ENCODE data around the gene FLT1.

Gene FLT1

GRCh38 chr13:28392896-28393505, 101.9 kb downstream of the FLT1 start:
- no peak for DNase-seq (ENCODE audit: low read depth in 4 of 4, low spot score in 1 of 4)

DNA sequence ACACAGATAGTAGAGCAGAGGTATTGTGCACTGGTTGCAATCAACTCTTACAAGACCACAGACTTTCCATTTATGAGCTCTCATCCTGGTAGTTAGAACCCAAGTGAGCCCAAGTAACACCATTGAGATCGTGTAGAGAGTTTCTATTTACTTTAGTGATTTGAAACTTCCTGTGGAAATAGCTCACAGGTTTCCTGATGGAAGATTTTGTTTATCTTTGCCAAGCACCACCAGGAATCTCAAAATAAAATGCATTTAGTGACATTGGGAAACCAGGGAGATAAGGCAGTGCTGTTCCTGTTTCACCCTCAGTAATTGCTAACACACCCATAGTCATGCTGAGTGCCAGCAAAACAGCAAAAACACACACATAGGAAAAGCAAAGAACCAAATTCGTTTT, 102.5 kb downstream of the FLT1 start:
- no peak for DNase-seq (ENCODE audit: low read depth in 4 of 4, low spot score in 1 of 4)

DNA sequence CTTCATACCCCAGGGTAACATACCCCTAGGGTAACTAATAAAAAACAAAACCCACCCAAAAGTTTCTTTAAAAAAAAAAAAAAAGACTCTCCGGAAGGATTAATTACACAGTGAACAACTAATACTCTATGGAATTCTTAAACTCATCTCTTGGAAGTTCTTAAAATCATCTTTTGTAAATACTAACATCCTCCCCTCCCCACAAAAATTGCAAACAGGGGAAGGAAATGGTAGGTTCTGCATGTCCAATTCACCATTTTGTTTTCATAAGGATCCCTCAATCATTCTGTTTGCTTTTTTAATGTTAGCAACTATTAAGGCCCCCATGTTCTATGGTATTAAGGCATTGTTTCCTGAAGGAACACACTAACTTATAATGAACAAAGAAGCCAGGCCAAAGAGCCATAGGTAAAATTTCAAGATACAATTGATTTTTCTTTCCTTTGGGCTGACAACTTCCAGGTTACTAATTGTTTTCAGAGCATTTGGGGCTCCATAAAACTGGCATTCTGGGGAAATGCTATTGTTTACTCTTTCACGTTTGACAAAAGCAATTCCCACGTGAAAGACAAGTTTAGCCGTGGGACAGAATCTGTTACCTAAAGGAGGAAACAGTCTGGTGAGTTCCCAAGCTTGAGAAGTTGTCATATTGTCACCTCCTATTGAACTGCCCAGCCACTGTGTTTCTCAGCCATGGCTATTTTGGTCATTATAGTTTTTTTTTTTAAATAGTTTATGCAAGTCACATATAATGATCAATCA, 107.0 kb downstream of the FLT1 start:
- DNase-seq (ENCODE audit: low read depth in 4 of 4, low spot score in 1 of 4) = no peak

GRCh38 chr13:28385362-28385761, 109.6 kb downstream of the FLT1 start:
- DNase-seq (ENCODE audit: low read depth in 4 of 4, low spot score in 1 of 4) = no peak

DNA sequence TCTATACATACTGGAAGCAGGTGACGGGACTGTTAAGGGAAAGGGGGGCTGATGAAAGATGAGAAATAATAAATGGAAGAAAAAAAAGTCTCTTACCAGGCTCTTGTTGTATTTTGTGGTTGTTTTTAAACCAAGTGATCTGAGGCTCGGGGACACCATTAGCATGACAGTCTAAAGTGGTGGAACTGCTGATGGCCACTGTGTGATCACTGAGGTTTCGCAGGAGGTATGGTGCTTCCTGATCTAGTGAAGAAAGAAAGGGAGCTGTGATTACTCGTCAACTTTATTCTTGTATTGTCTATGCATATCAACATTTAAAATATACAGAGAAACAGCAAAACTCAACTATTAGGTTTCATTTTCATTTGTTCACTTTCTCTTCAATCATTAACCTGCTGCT, 110.1 kb downstream of the FLT1 start:
- DNase-seq (ENCODE audit: low read depth in 4 of 4, low spot score in 1 of 4) = no peak

DNA sequence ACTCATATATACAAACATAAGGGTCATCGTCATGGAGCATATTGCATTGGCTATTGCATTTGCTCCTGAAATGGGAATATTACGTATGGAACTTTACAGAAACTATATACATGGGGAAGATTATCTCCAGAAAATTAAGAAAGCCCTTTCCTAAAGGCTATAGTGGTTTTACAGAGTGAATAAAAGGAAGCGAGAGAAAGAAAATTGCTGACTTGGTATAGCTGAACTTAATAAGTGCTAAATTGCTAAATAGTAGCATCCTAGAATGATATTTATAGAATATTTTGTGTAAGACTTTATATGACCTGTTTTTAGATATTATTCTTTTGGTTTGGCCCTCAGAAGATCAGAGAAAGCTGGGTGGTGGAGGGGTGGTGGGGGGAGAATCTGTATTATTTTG, 114.6 kb downstream of the FLT1 start:
- no peak for DNase-seq (ENCODE audit: low read depth in 4 of 4, low spot score in 1 of 4)

- no peak for DNase-seq (ENCODE audit: low read depth in 4 of 4, low spot score in 1 of 4)
Measured at GRCh38 chr13:28379371-28380083, 115.4 kb downstream of the FLT1 start.

- no peak for DNase-seq (ENCODE audit: low read depth in 4 of 4, low spot score in 1 of 4)
Measured at GRCh38 chr13:28376604-28377003, 118.3 kb downstream of the FLT1 start.

- DNase-seq (ENCODE audit: low read depth in 4 of 4, low spot score in 1 of 4) = no peak
Measured at GRCh38 chr13:28375250-28375930, 119.5 kb downstream of the FLT1 start.

- no peak for DNase-seq (ENCODE audit: low read depth in 4 of 4, low spot score in 1 of 4)
Measured at GRCh38 chr13:28373810-28374209, 121.1 kb downstream of the FLT1 start.

DNA sequence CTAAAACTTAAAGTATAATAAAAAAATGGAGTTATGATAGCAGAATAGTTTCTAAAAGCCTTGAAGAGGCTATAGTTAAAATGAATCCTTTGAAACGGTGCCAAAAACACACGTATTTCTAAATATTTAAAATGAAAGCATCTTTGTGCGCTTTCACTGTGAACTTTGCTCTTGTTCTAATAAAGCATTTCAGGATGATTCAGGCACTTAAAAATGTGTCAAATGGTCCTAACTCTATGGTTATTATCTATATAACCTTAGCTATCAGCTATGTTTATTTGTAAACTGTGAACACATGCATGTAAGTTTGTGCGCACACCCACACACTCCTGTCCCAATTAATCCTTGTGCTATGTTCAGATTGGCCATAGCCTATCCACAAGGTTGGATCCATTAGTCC, 124.5 kb downstream of the FLT1 start:
- DNase-seq (ENCODE audit: low read depth in 4 of 4, low spot score in 1 of 4) = no peak

DNA sequence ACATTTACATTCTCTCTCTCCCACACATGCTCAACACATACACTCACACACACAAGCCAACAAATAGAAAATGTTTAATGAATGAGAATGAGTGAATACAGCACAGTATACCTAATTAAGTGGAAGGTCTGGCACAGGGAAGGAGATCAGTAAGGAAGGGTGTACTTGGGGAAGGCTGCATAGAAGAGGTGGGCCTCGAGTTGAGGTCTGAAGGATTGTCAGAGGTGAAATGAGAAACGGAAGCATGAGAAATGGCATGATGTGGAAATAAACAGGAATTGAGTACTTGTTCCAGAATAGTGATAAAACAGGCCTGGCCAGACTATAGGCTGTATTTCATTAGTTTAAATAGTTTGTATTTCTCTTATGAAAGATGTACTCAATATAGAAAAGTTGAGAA, 136.2 kb downstream of the FLT1 start:
- DNase-seq (ENCODE audit: low read depth in 4 of 4, low spot score in 1 of 4) = no peak

GRCh38 chr13:28357911-28358433, 137.0 kb downstream of the FLT1 start:
- no peak for DNase-seq (ENCODE audit: low read depth in 4 of 4, low spot score in 1 of 4)

DNA sequence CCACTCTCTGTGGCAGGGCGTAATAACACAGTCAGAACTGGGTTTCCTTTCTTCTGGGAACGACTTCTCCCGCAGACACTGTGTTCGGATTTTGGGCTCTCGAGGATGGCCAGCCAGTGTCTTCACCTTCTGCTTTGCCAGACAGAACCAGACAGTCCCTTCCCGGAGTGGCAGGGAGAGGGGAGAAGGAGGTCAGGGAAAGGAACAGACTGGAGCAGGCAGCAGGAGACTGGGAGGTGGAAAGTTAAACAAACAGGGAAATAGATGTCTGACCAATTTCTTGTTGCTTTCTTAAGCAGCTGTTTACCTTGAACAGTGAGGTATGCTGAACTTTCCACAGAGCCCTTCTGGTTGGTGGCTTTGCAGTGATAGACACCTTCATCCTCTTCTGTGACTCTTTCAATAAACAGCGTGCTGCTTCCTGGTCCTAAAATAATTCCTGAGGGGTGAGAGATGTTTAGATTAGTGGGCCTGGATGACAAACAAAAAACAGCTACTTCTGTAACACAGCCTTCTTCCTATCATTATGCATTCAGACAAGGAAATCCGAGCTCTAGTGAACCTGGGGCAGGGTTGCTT, 137.6 kb downstream of the FLT1 start:
- no peak for DNase-seq (ENCODE audit: low read depth in 4 of 4, low spot score in 1 of 4)

- DNase-seq (ENCODE audit: low read depth in 4 of 4, low spot score in 1 of 4) = no peak
Measured at GRCh38 chr13:28356561-28357021, 138.3 kb downstream of the FLT1 start.

DNA sequence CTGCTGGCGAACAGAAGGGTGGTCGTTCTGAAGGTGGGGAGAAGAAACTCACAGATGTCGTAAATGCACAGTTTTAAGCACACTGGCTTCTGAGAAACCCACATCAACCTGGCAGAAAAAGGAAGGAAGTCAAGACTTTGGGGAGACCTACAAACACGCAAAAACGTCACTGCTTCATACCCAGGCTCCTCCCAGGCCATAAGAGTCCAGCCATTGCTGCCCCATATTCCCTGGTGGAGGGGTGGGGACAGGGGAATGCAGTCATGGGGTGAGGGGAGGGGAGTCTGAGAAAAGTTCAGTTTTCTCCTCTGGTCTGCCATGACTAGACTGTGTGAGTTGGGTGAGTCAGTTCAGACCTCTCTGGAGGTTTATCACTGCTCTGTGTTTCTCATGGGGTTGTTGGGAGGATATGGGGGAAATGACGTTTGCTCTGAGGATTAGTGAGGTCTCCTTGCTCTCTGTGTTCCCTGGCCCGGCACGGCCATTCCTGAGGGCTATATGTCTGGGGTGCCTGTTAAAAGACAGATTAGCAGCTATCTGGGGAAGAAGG, 139.0 kb downstream of the FLT1 start:
- DNase-seq (ENCODE audit: low read depth in 4 of 4, low spot score in 1 of 4) = no peak

DNA sequence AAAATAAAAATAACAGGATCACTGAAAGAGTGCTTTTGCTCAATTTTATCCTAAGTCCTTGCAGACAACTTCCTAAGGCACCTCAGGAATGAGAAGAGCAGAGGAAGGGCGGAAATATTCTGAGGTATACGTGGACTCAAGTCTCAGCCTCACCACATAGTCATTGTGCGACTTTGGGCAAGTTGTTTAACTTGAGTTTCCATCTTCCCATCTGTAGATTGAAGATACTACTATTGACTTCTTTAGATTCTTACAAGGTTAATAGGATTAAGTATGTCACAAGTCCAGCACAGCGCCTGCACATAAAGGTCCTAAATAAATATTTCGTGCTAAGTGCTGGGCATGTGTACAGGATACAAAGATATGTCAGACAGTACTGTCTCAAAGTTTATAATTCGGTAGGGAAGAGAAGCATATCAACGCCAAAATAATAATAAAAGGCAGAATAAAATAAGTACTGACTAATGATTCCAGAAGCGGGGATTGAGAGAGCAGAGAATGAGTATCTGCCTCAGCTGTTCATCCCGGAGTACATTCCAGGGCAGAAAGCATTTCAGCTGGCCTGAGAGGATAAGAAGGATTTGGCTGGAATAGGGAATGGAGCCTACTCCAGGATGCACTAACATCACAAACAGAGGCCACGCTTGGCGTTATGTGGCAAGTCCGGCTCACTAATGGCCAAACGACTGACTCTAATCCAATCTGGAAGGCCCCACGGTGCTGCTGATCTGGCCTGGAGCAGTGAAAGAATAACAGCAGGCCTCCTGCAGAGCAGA, 139.7 kb downstream of the FLT1 start:
- no peak for DNase-seq (ENCODE audit: low read depth in 4 of 4, low spot score in 1 of 4)

GRCh38 chr13:28353679-28354078, 141.2 kb downstream of the FLT1 start:
- DNase-seq (ENCODE audit: low read depth in 4 of 4, low spot score in 1 of 4) = no peak

- no peak for DNase-seq (ENCODE audit: low read depth in 4 of 4, low spot score in 1 of 4)
Measured at GRCh38 chr13:28349907-28350654, 144.8 kb downstream of the FLT1 start.

All from stimulated activated CD4-positive, alpha-beta T cell treated with anti-CD3 and anti-CD28 coated beads, Interleukin-1b, Interleukin-23, amount 100 ng/mL, for 24 hours (primary cell).